ACC112 (cell line): ENCODE results near the gene MAGI2.

Experiments
- H2AFZ ChIP-seq: fragments of 200-600 bp; sonication (generic); one replicate; pipeline ENCODE4 v1.6.0; 2017; ENCODE audit warnings: antibody characterized with exemption, low read length; ENCODE audit not compliant: unreplicated experiment
- H3K27ac ChIP-seq: fragments of 200-600 bp; sonication (generic); 2 replicates; pipeline ENCODE4 v1.5.1; 2014; ENCODE audit warnings: low read depth, mild to moderate bottlenecking, antibody characterized with exemption, low read length, moderate library complexity
- H3K27me3 ChIP-seq: fragments of 200-600 bp; sonication (generic); 2 replicates; pipeline ENCODE4 v1.6.1; 2014; ENCODE audit warnings: mild to moderate bottlenecking, antibody characterized with exemption, low read length, moderate library complexity, mixed read lengths; ENCODE audit not compliant: insufficient read depth
- H3K36me3 ChIP-seq: fragments of 200-600 bp; sonication (generic); 2 replicates; pipeline ENCODE4 v1.6.1; 2016; ENCODE audit warnings: mild to moderate bottlenecking, antibody characterized with exemption, low read length, moderate library complexity, mixed read lengths; ENCODE audit not compliant: insufficient read depth
- H3K4me1 ChIP-seq: fragments of 200-600 bp; sonication (generic); one replicate; pipeline ENCODE4 v1.6.1; 2016; ENCODE audit warnings: low read length, mixed read lengths; ENCODE audit not compliant: insufficient read depth, unreplicated experiment, control insufficient read depth
- H3K4me3 ChIP-seq: fragments of 200-600 bp; sonication (generic); 2 replicates; pipeline ENCODE4 v1.5.1; 2014; ENCODE audit warnings: mild to moderate bottlenecking, low read depth, low read length
- H3K79me2 ChIP-seq: fragments of 200-600 bp; sonication (generic); one replicate; pipeline ENCODE4 v1.6.0; 2016; ENCODE audit warnings: low read length; ENCODE audit not compliant: control insufficient read depth, unreplicated experiment, insufficient read depth

The MAGI2 gene

DNA sequence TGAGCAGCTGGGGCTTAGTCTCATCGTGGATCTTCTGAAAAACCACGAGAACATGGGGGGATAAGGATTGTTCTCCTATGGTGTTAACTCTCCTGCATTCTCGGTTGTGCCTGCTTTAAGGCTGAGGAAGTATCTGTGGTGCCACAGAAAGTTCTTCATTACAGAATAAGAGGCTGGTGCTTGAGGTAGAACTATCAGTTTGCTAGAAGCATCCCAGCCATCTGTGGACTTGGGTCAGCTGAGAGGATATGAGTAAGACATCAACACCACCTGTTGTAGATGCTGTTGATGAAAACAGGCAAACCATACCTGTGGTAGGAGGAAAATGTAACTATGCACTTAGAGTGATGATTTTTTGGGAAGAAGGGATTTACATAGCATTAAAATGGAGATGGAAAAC is 1238.3 kb downstream of the MAGI2 start:
- Histone ChIP-seq H3K79me2 (no peaks in the 10 kb centered on the region), H3K4me1 (peaks cover 16% of the 10 kb centered on the region), H3K27me3 (no peaks in the 10 kb centered on the region), H3K4me3 (no peak overlapping the region), H3K36me3 (no peaks in the 10 kb centered on the region), H3K27ac (no peak overlapping the region), H2AFZ (no peak overlapping the region)

DNA sequence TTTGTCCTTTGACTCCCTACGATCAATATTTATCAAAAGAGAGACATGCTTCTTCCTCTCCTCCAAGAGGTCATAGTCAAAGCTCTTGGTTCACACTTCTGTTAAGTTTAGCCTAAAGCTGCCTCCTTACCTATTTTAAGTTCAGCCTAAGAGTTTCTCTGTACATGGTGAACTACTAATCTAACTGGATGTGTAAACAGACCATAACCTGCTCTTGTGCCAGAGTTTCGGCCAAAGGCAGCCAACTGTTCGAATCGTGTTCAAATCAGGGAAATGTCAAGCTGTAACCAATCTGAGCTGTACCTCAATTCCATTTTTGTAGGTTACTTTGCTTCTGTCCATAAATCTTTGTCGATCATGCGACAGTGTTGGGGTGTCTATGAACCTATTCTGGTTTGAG is 1240.1 kb downstream of the MAGI2 start:
- peaks cover 8% of the 10 kb centered on the region for H3K4me1 ChIP-seq
- no peak overlapping the region for H3K4me3 ChIP-seq
- no peaks in the 10 kb centered on the region for H3K36me3 ChIP-seq
- no peak overlapping the region for H2AFZ ChIP-seq
- no peaks in the 10 kb centered on the region for H3K79me2 ChIP-seq
- no peaks in the 10 kb centered on the region for H3K27me3 ChIP-seq
- H3K27ac ChIP-seq: no peak overlapping the region

GRCh38 chr7:78212476-78213060 is 1240.9 kb downstream of the MAGI2 start:
- H3K36me3 ChIP-seq: no peaks in the 10 kb centered on the region
- H3K27me3 ChIP-seq: no peaks in the 10 kb centered on the region
- H3K27ac ChIP-seq: no peak overlapping the region
- no peaks in the 10 kb centered on the region for H3K79me2 ChIP-seq
- H3K4me1 ChIP-seq: no peaks in the 10 kb centered on the region
- no peak overlapping the region for H3K4me3 ChIP-seq
- no peak overlapping the region for H2AFZ ChIP-seq

DNA sequence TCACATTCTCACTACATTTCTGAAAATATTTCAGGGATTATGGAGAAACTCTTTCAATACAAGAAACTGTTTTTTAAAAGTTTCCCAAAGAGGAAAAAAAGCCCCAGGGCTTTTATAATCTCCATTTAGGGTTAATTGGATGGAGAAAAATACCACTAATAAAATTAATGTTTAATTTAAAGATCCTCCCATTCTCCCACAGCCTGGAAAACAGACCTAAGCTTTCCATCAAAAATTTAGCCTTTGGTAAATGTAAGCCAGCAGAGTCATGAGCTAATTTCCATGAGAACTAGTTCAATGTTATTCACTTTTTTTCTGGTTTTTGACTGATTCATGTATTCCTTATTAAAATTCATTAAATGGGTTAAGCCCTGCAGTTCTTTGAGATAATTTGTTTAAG is 1246.2 kb downstream of the MAGI2 start:
- peaks cover 3% of the 10 kb centered on the region for H3K4me1 ChIP-seq
- no peaks in the 10 kb centered on the region for H3K27me3 ChIP-seq
- H3K4me3 ChIP-seq: no peak overlapping the region
- H2AFZ ChIP-seq: no peak overlapping the region
- no peaks in the 10 kb centered on the region for H3K79me2 ChIP-seq
- H3K27ac ChIP-seq: no peak overlapping the region
- no peaks in the 10 kb centered on the region for H3K36me3 ChIP-seq

GRCh38 chr7:78206769-78207168 is 1246.7 kb downstream of the MAGI2 start:
- H3K27me3 ChIP-seq: no peaks in the 10 kb centered on the region
- no peak overlapping the region for H2AFZ ChIP-seq
- no peak overlapping the region for H3K4me3 ChIP-seq
- H3K4me1 ChIP-seq: peaks cover 3% of the 10 kb centered on the region
- no peaks in the 10 kb centered on the region for H3K36me3 ChIP-seq
- no peak overlapping the region for H3K27ac ChIP-seq
- H3K79me2 ChIP-seq: no peaks in the 10 kb centered on the region

- no peak overlapping the region for H3K27ac ChIP-seq
- H3K36me3 ChIP-seq: no peaks in the 10 kb centered on the region
- H2AFZ ChIP-seq: no peak overlapping the region
- H3K4me1 ChIP-seq: peaks cover 27% of the 10 kb centered on the region
- H3K27me3 ChIP-seq: no peaks in the 10 kb centered on the region
- H3K79me2 ChIP-seq: no peaks in the 10 kb centered on the region
- H3K4me3 ChIP-seq: no peak overlapping the region
Measured at GRCh38 chr7:78203042-78203720, 1250.3 kb downstream of the MAGI2 start.

DNA sequence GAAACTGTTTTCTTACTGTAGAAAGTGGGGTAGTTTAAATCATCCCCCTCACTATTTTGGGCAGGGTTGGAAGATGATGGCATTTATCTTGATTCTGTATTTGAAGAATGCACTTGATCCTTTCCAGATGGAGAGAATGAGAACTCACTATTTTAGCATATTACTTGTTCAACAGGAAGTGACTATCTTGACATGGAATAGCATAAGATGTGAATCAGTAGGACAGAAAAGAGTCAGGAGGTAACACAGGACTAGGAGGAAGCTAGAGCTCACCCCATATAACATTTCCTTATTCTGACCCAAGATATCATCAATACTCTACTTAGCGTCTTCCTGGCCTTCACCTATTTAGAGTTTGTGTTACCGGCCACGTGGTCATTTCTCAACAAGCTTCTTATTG is 1254.7 kb downstream of the MAGI2 start:
- Histone ChIP-seq H3K4me3 (no peak overlapping the region), H3K4me1 (peaks cover 40% of the 10 kb centered on the region), H3K79me2 (no peaks in the 10 kb centered on the region), H3K27ac (peak overlapping the region; percentile 41), H3K27me3 (no peaks in the 10 kb centered on the region), H3K36me3 (no peaks in the 10 kb centered on the region), H2AFZ (no peak overlapping the region)

DNA sequence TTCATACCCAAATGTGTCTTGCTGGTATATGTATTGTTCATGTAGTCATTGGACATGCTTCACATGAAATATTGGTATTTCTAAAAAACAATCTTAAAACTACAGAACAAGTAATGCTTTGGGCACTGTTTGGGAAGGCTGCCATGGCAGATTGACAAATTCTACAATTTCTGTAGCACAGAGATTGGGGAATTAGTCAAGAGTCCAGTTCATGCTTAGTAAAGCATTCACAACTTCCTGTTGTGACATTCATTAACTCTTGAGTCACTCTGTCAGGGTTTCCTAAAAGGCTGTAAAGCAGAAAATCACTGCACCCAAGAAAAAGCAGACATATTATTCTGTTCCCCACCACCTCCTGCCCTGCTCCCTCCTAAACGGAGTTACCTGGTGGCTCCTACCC is 1256.0 kb downstream of the MAGI2 start:
- no peak overlapping the region for H2AFZ ChIP-seq
- H3K4me1 ChIP-seq: peaks cover 40% of the 10 kb centered on the region
- no peak overlapping the region for H3K4me3 ChIP-seq
- H3K27ac ChIP-seq: peak overlapping the region; percentile 42
- no peaks in the 10 kb centered on the region for H3K27me3 ChIP-seq
- no peaks in the 10 kb centered on the region for H3K36me3 ChIP-seq
- H3K79me2 ChIP-seq: no peaks in the 10 kb centered on the region

GRCh38 chr7:78195281-78195680 is 1258.2 kb downstream of the MAGI2 start:
- Histone ChIP-seq H3K4me3 (no peak overlapping the region), H2AFZ (no peak overlapping the region), H3K36me3 (no peaks in the 10 kb centered on the region), H3K27me3 (no peaks in the 10 kb centered on the region), H3K27ac (no peak overlapping the region), H3K4me1 (peaks cover 31% of the 10 kb centered on the region), H3K79me2 (no peaks in the 10 kb centered on the region)

GRCh38 chr7:78194611-78195010 is 1258.9 kb downstream of the MAGI2 start:
- no peak overlapping the region for H3K27ac ChIP-seq
- no peaks in the 10 kb centered on the region for H3K79me2 ChIP-seq
- peaks cover 29% of the 10 kb centered on the region for H3K4me1 ChIP-seq
- H3K36me3 ChIP-seq: no peaks in the 10 kb centered on the region
- no peak overlapping the region for H3K4me3 ChIP-seq
- H3K27me3 ChIP-seq: no peaks in the 10 kb centered on the region
- H2AFZ ChIP-seq: no peak overlapping the region

GRCh38 chr7:78191475-78192079 is 1261.9 kb downstream of the MAGI2 start:
- H3K27ac ChIP-seq: no peak overlapping the region
- H3K4me3 ChIP-seq: no peak overlapping the region
- H3K79me2 ChIP-seq: no peaks in the 10 kb centered on the region
- no peaks in the 10 kb centered on the region for H3K27me3 ChIP-seq
- H3K4me1 ChIP-seq: peaks cover under 1% of the 10 kb centered on the region
- no peaks in the 10 kb centered on the region for H3K36me3 ChIP-seq
- H2AFZ ChIP-seq: no peak overlapping the region
